K562 (cell line): ENCODE results near the gene HLA-E. TPM values are rescaled to one million over a fixed set of nuclear protein-coding genes. Genes with fewer than 3 reads are reported as not detected.
A peak's percentile ranks its signal among the peaks of the same experiment; 100 is the strongest.

Experiments
- HMGN3 ChIP-seq: IDR thresholded peaks from 2 replicates; pipeline ENCODE4 v1.6.1; 2011; ENCODE audit warnings: borderline replicate concordance, low read depth, mild to moderate bottlenecking, mixed read lengths, low read length; ENCODE audit not compliant: insufficient read length; ENCODE audit errors: extremely low read depth
- HOXB6 ChIP-seq: fragments of 250-450 bp; sonication (Bioruptor Pico); IDR thresholded peaks from 2 replicates; pipeline ENCODE4 v1.5.1; 2022; ENCODE audit warnings: mild to moderate bottlenecking, borderline replicate concordance
- MEIS2 ChIP-seq: fragments of 450-650 bp; IDR thresholded peaks from 2 replicates; pipeline ENCODE4 v1.6.1; 2014; ENCODE audit warnings: mild to moderate bottlenecking; ENCODE audit not compliant: partially characterized antibody
- PHTF2 ChIP-seq: fragments of 250-450 bp; sonication (Bioruptor Pico); IDR thresholded peaks from 2 replicates; pipeline ENCODE4 v1.5.0; 2021; ENCODE audit warnings: mild to moderate bottlenecking
- TEAD2 ChIP-seq: fragments of 450-650 bp; IDR thresholded peaks from 2 replicates; pipeline ENCODE4 v1.6.1; 2016; ENCODE audit warnings: missing genetic modification characterization, control low read depth, missing compliant biosample characterization
- ZNF232 ChIP-seq: sonication (generic); formaldehyde crosslinking; IDR thresholded peaks from 2 replicates; pipeline ENCODE4 v1.8.0; 2022; ENCODE audit warnings: mild to moderate bottlenecking, missing genetic modification reagents
- polyA plus RNA-seq, 8 experiments: library from polyadenylated mRNA; depleted of rRNA in 4 of 8; stranded (reverse) in 5 of 8; unstranded in 3 of 8; fragments of >200 nt; fragmentation: Nextera tagmentation in 2 of 8; fragmentation: Illumina TruSeq in 1 of 8; extraction: Ambion mirVana in 2 of 8; extraction: Trizol in 1 of 8; gene quantifications; 2 replicates each; pipeline versions ENCODE4 v1.2.1 to v1.2.3, GENCODE V29; 2011 to 2014; ENCODE audit warnings: inconsistent platforms in 1 of 8, missing spikeins in 1 of 8
- total RNA-seq, 7 experiments: library from RNA; depleted of rRNA in 6 of 7; stranded (reverse); fragments of >200 nt in 6 of 7; fragmentation: Illumina TruSeq in 2 of 7; extraction: Trizol in 2 of 7; gene quantifications; 2 replicates each; pipeline versions ENCODE4 v1.2.1 to v1.2.3, GENCODE V29; 2011 to 2021; ENCODE audit warnings: low replicate concordance in 1 of 7
- TF ChIP-seq, protein P1 (sequence below): fragments of 200-600 bp; sonication (generic); IDR thresholded peaks from one replicate; pipeline ENCODE4 v1.6.1; 2012; ENCODE audit warnings: mild to moderate bottlenecking, low read depth, low read length, inconsistent platforms
- TF ChIP-seq, protein P2 (sequence below): IDR thresholded peaks from 3 replicates; pipeline ENCODE4 v1.6.1; 2011; ENCODE audit warnings: borderline replicate concordance, mild to moderate bottlenecking, moderate library complexity; ENCODE audit not compliant: insufficient read length; ENCODE audit errors: extremely low read depth
- TF ChIP-seq, protein P3 (sequence below): fragments of 250-450 bp; sonication (Bioruptor Pico); IDR thresholded peaks from 2 replicates; pipeline ENCODE4 v1.5.0; 2022; ENCODE audit warnings: mild to moderate bottlenecking

The HLA-E gene
- total and polyA plus RNA-seq, 9 of the 15 experiments (the other 6 are each of a cell fraction or from before 2014, with no cell fraction given) = 3.2 to 39.9 (median 26.8) TPM

DNA sequence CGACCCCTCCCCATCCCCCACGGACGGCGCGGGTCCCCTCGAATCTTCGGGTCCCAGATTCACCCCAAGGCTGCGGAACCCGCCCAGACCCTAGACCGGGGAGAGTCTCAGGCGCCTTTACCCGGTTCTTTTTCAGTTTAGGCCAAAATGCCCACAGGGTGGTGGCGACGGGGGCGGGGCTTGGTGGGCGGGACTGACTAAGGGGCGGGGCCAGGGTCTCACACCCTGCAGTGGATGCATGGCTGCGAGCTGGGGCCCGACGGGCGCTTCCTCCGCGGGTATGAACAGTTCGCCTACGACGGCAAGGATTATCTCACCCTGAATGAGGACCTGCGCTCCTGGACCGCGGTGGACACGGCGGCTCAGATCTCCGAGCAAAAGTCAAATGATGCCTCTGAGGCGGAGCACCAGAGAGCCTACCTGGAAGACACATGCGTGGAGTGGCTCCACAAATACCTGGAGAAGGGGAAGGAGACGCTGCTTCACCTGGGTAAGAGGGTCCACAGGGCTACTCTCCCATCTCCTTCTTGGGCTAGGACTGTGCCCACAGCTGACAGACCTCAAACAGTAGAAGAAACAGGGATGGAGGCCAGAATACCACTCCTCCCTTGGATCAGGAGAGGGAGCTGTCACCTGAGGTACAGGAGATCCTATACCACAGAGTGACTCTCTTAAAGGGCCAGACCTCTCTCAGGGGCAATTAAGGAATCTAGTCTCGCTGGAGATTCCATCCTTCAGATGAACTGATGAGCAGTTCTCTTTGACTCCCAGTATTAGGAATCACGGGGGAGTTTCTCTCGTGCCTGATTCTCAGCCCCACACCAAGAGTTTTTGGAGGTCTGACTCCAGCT lies 942 bp downstream of the HLA-E start (continued):
- 0 out of 2 replicates have a peak, but pooled peaks have one; percentile 19 for TF ChIP-seq HOXB6 (CRISPR knock-in tag)
- TF ChIP-seq ZNF232 (CRISPR knock-in tag) = 0 out of 2 replicates have a peak, but pooled peaks have one; percentile 12
- TF ChIP-seq, protein P1, sequence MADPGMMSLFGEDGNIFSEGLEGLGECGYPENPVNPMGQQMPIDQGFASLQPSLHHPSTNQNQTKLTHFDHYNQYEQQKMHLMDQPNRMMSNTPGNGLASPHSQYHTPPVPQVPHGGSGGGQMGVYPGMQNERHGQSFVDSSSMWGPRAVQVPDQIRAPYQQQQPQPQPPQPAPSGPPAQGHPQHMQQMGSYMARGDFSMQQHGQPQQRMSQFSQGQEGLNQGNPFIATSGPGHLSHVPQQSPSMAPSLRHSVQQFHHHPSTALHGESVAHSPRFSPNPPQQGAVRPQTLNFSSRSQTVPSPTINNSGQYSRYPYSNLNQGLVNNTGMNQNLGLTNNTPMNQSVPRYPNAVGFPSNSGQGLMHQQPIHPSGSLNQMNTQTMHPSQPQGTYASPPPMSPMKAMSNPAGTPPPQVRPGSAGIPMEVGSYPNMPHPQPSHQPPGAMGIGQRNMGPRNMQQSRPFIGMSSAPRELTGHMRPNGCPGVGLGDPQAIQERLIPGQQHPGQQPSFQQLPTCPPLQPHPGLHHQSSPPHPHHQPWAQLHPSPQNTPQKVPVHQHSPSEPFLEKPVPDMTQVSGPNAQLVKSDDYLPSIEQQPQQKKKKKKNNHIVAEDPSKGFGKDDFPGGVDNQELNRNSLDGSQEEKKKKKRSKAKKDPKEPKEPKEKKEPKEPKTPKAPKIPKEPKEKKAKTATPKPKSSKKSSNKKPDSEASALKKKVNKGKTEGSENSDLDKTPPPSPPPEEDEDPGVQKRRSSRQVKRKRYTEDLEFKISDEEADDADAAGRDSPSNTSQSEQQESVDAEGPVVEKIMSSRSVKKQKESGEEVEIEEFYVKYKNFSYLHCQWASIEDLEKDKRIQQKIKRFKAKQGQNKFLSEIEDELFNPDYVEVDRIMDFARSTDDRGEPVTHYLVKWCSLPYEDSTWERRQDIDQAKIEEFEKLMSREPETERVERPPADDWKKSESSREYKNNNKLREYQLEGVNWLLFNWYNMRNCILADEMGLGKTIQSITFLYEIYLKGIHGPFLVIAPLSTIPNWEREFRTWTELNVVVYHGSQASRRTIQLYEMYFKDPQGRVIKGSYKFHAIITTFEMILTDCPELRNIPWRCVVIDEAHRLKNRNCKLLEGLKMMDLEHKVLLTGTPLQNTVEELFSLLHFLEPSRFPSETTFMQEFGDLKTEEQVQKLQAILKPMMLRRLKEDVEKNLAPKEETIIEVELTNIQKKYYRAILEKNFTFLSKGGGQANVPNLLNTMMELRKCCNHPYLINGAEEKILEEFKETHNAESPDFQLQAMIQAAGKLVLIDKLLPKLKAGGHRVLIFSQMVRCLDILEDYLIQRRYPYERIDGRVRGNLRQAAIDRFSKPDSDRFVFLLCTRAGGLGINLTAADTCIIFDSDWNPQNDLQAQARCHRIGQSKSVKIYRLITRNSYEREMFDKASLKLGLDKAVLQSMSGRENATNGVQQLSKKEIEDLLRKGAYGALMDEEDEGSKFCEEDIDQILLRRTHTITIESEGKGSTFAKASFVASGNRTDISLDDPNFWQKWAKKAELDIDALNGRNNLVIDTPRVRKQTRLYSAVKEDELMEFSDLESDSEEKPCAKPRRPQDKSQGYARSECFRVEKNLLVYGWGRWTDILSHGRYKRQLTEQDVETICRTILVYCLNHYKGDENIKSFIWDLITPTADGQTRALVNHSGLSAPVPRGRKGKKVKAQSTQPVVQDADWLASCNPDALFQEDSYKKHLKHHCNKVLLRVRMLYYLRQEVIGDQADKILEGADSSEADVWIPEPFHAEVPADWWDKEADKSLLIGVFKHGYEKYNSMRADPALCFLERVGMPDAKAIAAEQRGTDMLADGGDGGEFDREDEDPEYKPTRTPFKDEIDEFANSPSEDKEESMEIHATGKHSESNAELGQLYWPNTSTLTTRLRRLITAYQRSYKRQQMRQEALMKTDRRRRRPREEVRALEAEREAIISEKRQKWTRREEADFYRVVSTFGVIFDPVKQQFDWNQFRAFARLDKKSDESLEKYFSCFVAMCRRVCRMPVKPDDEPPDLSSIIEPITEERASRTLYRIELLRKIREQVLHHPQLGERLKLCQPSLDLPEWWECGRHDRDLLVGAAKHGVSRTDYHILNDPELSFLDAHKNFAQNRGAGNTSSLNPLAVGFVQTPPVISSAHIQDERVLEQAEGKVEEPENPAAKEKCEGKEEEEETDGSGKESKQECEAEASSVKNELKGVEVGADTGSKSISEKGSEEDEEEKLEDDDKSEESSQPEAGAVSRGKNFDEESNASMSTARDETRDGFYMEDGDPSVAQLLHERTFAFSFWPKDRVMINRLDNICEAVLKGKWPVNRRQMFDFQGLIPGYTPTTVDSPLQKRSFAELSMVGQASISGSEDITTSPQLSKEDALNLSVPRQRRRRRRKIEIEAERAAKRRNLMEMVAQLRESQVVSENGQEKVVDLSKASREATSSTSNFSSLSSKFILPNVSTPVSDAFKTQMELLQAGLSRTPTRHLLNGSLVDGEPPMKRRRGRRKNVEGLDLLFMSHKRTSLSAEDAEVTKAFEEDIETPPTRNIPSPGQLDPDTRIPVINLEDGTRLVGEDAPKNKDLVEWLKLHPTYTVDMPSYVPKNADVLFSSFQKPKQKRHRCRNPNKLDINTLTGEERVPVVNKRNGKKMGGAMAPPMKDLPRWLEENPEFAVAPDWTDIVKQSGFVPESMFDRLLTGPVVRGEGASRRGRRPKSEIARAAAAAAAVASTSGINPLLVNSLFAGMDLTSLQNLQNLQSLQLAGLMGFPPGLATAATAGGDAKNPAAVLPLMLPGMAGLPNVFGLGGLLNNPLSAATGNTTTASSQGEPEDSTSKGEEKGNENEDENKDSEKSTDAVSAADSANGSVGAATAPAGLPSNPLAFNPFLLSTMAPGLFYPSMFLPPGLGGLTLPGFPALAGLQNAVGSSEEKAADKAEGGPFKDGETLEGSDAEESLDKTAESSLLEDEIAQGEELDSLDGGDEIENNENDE = no peak
- TF ChIP-seq PHTF2 (CRISPR knock-in tag) = no peak
- TF ChIP-seq, protein P2, sequence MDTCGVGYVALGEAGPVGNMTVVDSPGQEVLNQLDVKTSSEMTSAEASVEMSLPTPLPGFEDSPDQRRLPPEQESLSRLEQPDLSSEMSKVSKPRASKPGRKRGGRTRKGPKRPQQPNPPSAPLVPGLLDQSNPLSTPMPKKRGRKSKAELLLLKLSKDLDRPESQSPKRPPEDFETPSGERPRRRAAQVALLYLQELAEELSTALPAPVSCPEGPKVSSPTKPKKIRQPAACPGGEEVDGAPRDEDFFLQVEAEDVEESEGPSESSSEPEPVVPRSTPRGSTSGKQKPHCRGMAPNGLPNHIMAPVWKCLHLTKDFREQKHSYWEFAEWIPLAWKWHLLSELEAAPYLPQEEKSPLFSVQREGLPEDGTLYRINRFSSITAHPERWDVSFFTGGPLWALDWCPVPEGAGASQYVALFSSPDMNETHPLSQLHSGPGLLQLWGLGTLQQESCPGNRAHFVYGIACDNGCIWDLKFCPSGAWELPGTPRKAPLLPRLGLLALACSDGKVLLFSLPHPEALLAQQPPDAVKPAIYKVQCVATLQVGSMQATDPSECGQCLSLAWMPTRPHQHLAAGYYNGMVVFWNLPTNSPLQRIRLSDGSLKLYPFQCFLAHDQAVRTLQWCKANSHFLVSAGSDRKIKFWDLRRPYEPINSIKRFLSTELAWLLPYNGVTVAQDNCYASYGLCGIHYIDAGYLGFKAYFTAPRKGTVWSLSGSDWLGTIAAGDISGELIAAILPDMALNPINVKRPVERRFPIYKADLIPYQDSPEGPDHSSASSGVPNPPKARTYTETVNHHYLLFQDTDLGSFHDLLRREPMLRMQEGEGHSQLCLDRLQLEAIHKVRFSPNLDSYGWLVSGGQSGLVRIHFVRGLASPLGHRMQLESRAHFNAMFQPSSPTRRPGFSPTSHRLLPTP = no peak
- no peak for TF ChIP-seq TEAD2 (tag)
- peak; percentile 13 for TF ChIP-seq HMGN3
- TF ChIP-seq, protein P3, sequence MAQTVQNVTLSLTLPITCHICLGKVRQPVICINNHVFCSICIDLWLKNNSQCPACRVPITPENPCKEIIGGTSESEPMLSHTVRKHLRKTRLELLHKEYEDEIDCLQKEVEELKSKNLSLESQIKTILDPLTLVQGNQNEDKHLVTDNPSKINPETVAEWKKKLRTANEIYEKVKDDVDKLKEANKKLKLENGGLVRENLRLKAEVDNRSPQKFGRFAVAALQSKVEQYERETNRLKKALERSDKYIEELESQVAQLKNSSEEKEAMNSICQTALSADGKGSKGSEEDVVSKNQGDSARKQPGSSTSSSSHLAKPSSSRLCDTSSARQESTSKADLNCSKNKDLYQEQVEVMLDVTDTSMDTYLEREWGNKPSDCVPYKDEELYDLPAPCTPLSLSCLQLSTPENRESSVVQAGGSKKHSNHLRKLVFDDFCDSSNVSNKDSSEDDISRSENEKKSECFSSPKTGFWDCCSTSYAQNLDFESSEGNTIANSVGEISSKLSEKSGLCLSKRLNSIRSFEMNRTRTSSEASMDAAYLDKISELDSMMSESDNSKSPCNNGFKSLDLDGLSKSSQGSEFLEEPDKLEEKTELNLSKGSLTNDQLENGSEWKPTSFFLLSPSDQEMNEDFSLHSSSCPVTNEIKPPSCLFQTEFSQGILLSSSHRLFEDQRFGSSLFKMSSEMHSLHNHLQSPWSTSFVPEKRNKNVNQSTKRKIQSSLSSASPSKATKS = no peak
- no peak for TF ChIP-seq MEIS2
